Upper lobe of left lung (tissue), 6 donors: ENCODE results near the gene XPNPEP3. TPM values are rescaled to one million over a fixed set of nuclear protein-coding genes. Genes with fewer than 3 reads are reported as not detected.
A peak's percentile ranks its signal among the peaks of the same experiment; 100 is the strongest.

Source experiments
- ATAC-seq, 2 donors: fragments of 200-7000 bp; cut with Tn5 transposase; one replicate each; pipeline ENCODE4 v1.9.1; 2022; ENCODE audit warnings: mild to moderate bottlenecking in 2 of 2, moderate library complexity in 2 of 2; ENCODE audit not compliant: low FRiP score in 2 of 2
- DNase-seq, 2 donors: peaks; one replicate each; pipeline ENCODE4 v3.0.0-alpha.2; 2019 to 2020
- H3K27ac ChIP-seq, 4 donors: fragments of 200-600 bp; sonication (generic); one replicate each; pipeline ENCODE4 v1.5.1; 2016 to 2019
- H3K27me3 ChIP-seq, 4 donors: fragments of 200-600 bp; sonication (generic); one replicate each; pipeline ENCODE4 v1.5.1; 2017 to 2019
- H3K36me3 ChIP-seq, 4 donors: fragments of 200-600 bp; sonication (generic); one replicate each; pipeline ENCODE4 v1.5.1; 2016 to 2019
- H3K4me1 ChIP-seq, 4 donors: fragments of 200-600 bp; sonication (generic); one replicate each; pipeline ENCODE4 v1.5.1; 2018 to 2019
- H3K4me3 ChIP-seq, 4 donors: fragments of 200-600 bp; sonication (generic); one replicate each; pipeline ENCODE4 v1.5.1; 2017 to 2019; ENCODE audit warnings: mild to moderate bottlenecking in 2 of 4, moderate library complexity in 1 of 4
- H3K9me3 ChIP-seq, 4 donors: fragments of 200-600 bp; sonication (generic); one replicate each; pipeline ENCODE4 v1.5.1; 2018 to 2019
- CTCF ChIP-seq, 6 experiments: fragments of 450-650 bp in 4 of 6; fragments of 200-600 bp in 2 of 6; sonication (generic) in 2 of 6; IDR thresholded peaks; one replicate each; pipeline ENCODE4 v1.5.1; 2016 to 2019; ENCODE audit warnings: antibody characterized with exemption in 6 of 6
- EP300 ChIP-seq, 4 donors: sonication (generic); formaldehyde crosslinking; IDR thresholded peaks; one replicate each; pipeline ENCODE4 v1.5.1; 2017; ENCODE audit warnings: antibody characterized with exemption in 4 of 4, control low read depth in 2 of 4
- POLR2A ChIP-seq, 4 donors: fragments of 450-650 bp; IDR thresholded peaks; one replicate each; pipeline ENCODE4 v1.5.1; 2016 to 2017; ENCODE audit warnings: antibody characterized with exemption in 4 of 4, mild to moderate bottlenecking in 2 of 4
- POLR2AphosphoS5 ChIP-seq, 2 donors: sonication (generic); formaldehyde crosslinking; IDR thresholded peaks; one replicate each; pipeline ENCODE4 v1.5.1; 2017; ENCODE audit warnings: antibody characterized with exemption in 2 of 2
- WGBS, 2 donors: methylation state at CpG; one replicate each; pipeline ENCODE4 v1.1.5; 2017 to 2018; 5-methylcytosine and 5-hydroxymethylcytosine counted together
- total RNA-seq, 6 donors: library from RNA; depleted of rRNA in 4 of 6; stranded (reverse); fragments of >200 nt in 4 of 6; gene quantifications; one replicate each; pipeline versions ENCODE4 v1.1.0 to v1.2.1, GENCODE V29; 2016 to 2021
- donor health status: DM: no; HTN: no; CAD: no; lungs with moderate emphysema.
- donor health status: DM: no; HTN: yes; CAD: no; lungs with severe emphysema.

The XPNPEP3 gene
- total RNA-seq, 6 donors from 2014 or later: 10.9 to 40.9 (median 15.1) TPM

- H3K4me1 ChIP-seq: peaks cover 0 to 5% (median 3%) of the 10 kb centered on the region in 4 donors
- no peak overlapping the region for H3K4me3 ChIP-seq
- peaks cover 3 to 45% (median 26%) of the 10 kb centered on the region in 4 donors for H3K36me3 ChIP-seq
- TF ChIP-seq CTCF (IDR thresholded peaks at IDR 0.05) (peak; percentile 64 to 83 (median 80)), POLR2AphosphoS5 (IDR thresholded peaks at IDR 0.05) (no peak)
- H3K27me3 ChIP-seq: no peaks in the 10 kb centered on the region
- 50 to 55% methylated on average over 5 of the region's 5 CpGs for WGBS, 2 donors
- ATAC-seq: peak in 1 of 2 donors; percentile 86
- DNase-seq: no peak
- H3K9me3 ChIP-seq: no peaks in the 10 kb centered on the region
- H3K27ac ChIP-seq: no peak overlapping the region
Measured at GRCh38 chr22:40922484-40923303, 65.7 kb downstream of the XPNPEP3 start.

DNA sequence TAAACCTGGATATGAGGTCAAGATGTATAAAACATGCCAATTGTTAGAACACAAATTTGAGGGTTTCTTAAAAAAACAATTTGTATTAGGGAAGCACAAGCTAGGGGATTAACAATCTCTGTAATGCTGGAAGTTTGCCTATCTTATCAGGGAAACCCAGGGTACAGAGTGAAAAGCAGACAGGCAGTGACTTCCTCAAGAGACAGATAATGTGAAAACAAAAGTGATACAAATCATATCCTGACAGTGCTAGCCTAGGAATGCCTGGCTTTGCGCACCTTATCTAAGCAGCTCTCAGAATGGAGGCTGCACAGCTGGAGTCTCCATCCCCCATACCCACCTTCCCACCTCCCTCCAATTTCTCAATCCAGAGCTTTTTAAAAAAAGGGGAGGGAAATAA lies 71.7 kb downstream of the XPNPEP3 start:
- DNase-seq (no peak), ATAC-seq (no peak)
- no peak overlapping the region for H3K4me3 ChIP-seq
- TF ChIP-seq CTCF (IDR thresholded peaks at IDR 0.05) (no peak), EP300 (IDR thresholded peaks at IDR 0.05) (no peak), POLR2AphosphoS5 (IDR thresholded peaks at IDR 0.05) (no peak), POLR2A (IDR thresholded peaks at IDR 0.05) (no peak)
- no peaks in the 10 kb centered on the region for H3K9me3 ChIP-seq
- H3K27ac ChIP-seq: no peak overlapping the region
- 39 to 87% methylated on average over 1 of the region's 1 CpG for WGBS, 2 donors
- no peaks in the 10 kb centered on the region for H3K27me3 ChIP-seq
- no peaks in the 10 kb centered on the region for H3K4me1 ChIP-seq
- peaks cover 3 to 51% (median 23%) of the 10 kb centered on the region in 4 donors for H3K36me3 ChIP-seq

- DNase-seq: no peak
- 83 to 95% methylated on average over 2 of the region's 2 CpGs for WGBS, 2 donors
- ATAC-seq: no peak
- H3K9me3 ChIP-seq: no peaks in the 10 kb centered on the region
- H3K27ac ChIP-seq: no peak overlapping the region
- H3K4me1 ChIP-seq: no peaks in the 10 kb centered on the region
- H3K4me3 ChIP-seq: no peak overlapping the region
- H3K36me3 ChIP-seq: peaks cover 0 to 19% (median 2%) of the 10 kb centered on the region in 4 donors
- H3K27me3 ChIP-seq: no peaks in the 10 kb centered on the region
- no peak for TF ChIP-seq CTCF (IDR thresholded peaks at IDR 0.05)
- TF ChIP-seq EP300 (IDR thresholded peaks at IDR 0.05): no peak
- no peak for TF ChIP-seq POLR2A (IDR thresholded peaks at IDR 0.05)
- no peak for TF ChIP-seq POLR2AphosphoS5 (IDR thresholded peaks at IDR 0.05)
Measured at GRCh38 chr22:40932396-40932795, 75.4 kb downstream of the XPNPEP3 start.

DNA sequence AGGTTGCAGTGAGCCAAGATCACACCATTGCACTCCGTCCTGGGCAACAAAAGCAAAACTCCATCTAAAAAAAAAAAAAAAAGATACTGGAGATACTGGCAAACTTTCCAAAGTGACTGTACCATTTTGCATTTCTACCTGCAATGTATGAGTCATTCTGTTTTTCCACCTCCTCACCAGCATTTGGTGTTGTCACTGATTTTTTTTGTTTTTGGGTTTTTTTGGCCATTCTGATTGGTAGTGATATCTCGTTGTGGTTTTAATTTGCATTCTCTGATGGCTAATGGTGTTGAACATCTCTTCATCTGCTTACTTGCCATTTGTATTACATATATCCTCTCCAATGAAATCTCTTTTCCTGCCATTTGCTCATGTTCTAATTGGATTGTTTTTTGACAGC lies 82.3 kb downstream of the XPNPEP3 start:
- no peak for DNase-seq
- Histone ChIP-seq H3K4me3 (no peak overlapping the region), H3K27ac (no peak overlapping the region), H3K4me1 (no peaks in the 10 kb centered on the region), H3K36me3 (peaks cover 0 to 1% (median 0%) of the 10 kb centered on the region in 4 donors), H3K27me3 (no peaks in the 10 kb centered on the region), H3K9me3 (no peaks in the 10 kb centered on the region)
- ATAC-seq: no peak
- TF ChIP-seq CTCF (IDR thresholded peaks at IDR 0.05) (no peak), POLR2AphosphoS5 (IDR thresholded peaks at IDR 0.05) (no peak), POLR2A (IDR thresholded peaks at IDR 0.05) (no peak), EP300 (IDR thresholded peaks at IDR 0.05) (no peak)
- WGBS, 2 donors: 89 to 94% methylated on average over 2 of the region's 2 CpGs
